ENCODE measurements around the gene GFOD1. TPM values are rescaled to one million over a fixed set of nuclear protein-coding genes. Genes with fewer than 3 reads are reported as not detected.

Gene GFOD1
- total RNA-seq, 1 experiment from 2014 or later, result 0.62 TPM

DNA sequence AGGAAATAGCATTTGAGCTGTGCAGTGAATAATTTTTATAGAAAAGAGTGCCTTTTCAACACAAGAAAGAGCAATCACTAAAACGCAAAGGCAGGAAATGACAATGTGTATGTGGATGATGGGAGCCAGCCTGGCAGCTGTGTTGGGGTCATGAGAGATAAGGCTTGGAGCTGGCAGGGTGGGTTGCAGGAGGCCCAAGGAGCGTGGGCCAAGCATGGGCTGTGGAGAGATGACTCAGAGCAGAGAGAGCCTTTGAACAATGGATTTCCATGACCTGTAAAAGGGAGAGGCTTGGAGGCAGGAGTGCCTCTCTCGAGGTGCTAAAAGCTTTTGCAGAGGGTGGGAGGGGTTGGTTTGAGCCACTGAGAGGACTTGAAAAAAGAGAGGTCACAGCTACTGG, 152.4 kb downstream of the GFOD1 start:
- H3K27ac ChIP-seq (ENCODE audit: low read length), result no peak overlapping the region
- DNase-seq (ENCODE audit: low read depth, low spot score) (no peak), ATAC-seq (no peak)
- in situ Hi-C loops (cut with HindIII; ENCODE audit: low pct_unique_long_range_greater_than_20kb, low sequenced_read_pairs) (no loop called here), intact Hi-C loops (cut with micrococcal nuclease; ENCODE audit: unreplicated experiment) (loop anchor here (5.0 to 10.0 kb wide), 3 partner anchors 202 to 420 kb away; partner anchors contain the start of gene SIRT5)
- no peak overlapping the region for H3K4me3 ChIP-seq (ENCODE audit: low read depth in 2 of 2, low read length in 2 of 2)
- peaks cover 5% of the 10 kb centered on the region; the same call in 1 of the 2 replicates for H3K27me3 ChIP-seq (ENCODE audit: control insufficient read depth, insufficient read depth, low read length)
- H3K9me3 ChIP-seq (ENCODE audit: control insufficient read depth, insufficient read depth, low read depth, low read length), result no peaks in the 10 kb centered on the region
- H3K4me1 ChIP-seq (ENCODE audit: control insufficient read depth, insufficient read depth, low read length), result no peaks in the 10 kb centered on the region
- ChIA-PET POLR2A (interaction anchor here (0.6 kb wide), 1 partner anchor 247 kb away, joined by 10 read pairs; no protein-coding TSS in a partner anchor), CTCF (interaction anchor here (0.6 to 1.0 kb wide), 3 partner anchors 66 to 290 kb away, joined by 3 to 5 read pairs (median 4); partner anchors contain the start of gene SIRT5)
- no TSS peak for BruUV-seq (replicated peaks)
- no peak for TF ChIP-seq SIN3A (IDR thresholded peaks at IDR 0.05; ENCODE audit: borderline replicate concordance, insufficient read depth, low read depth, low read length)
- no peak for TF ChIP-seq POLR2AphosphoS5 (IDR thresholded peaks at IDR 0.05; ENCODE audit: low read depth, low read length)
- H3K36me3 ChIP-seq (ENCODE audit: control insufficient read depth, insufficient read depth, low read length), result no peaks in the 10 kb centered on the region

DNA sequence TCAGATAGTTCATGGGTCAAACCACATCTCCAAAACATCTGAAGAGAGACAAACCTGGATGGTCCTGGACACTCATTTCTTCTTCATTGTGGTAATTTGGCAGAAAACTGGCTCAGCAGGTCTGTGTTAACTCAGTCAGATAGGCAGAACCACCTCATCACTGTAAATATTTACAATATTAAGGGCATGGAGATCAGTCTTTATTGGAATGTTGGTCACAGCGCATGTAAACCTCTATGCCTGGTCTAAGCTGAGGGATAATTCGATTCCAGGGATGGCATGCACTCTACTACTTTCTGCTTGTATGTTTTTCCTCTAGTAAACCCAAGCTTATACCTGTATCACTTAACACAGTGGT, 155.1 kb downstream of the GFOD1 start:
- intact Hi-C loops (cut with micrococcal nuclease; ENCODE audit: unreplicated experiment) (loop anchor here (10.0 kb wide), 2 partner anchors 242 to 418 kb away; partner anchors contain the start of gene SIRT5), in situ Hi-C loops (cut with HindIII; ENCODE audit: low pct_unique_long_range_greater_than_20kb, low sequenced_read_pairs) (no loop called here)
- no peak for DNase-seq (ENCODE audit: low read depth, low spot score)
- no peak overlapping the region for H3K4me3 ChIP-seq (ENCODE audit: low read depth in 2 of 2, low read length in 2 of 2)
- no peak for ATAC-seq
- no TSS peak for BruUV-seq (replicated peaks)
- H3K9me3 ChIP-seq (ENCODE audit: control insufficient read depth, insufficient read depth, low read depth, low read length), result no peaks in the 10 kb centered on the region
- no peak overlapping the region for H3K27ac ChIP-seq (ENCODE audit: low read length)
- H3K27me3 ChIP-seq (ENCODE audit: control insufficient read depth, insufficient read depth, low read length), result 0 out of 2 replicates have a peak, but pooled peaks cover 3% of the 10 kb centered on the region
- TF ChIP-seq TCF7L2 (IDR thresholded peaks at IDR 0.05; ENCODE audit: low read depth, low read length), result no peak
- TF ChIP-seq POLR2AphosphoS5 (IDR thresholded peaks at IDR 0.05; ENCODE audit: low read depth, low read length), result no peak
- TF ChIP-seq, protein P1, sequence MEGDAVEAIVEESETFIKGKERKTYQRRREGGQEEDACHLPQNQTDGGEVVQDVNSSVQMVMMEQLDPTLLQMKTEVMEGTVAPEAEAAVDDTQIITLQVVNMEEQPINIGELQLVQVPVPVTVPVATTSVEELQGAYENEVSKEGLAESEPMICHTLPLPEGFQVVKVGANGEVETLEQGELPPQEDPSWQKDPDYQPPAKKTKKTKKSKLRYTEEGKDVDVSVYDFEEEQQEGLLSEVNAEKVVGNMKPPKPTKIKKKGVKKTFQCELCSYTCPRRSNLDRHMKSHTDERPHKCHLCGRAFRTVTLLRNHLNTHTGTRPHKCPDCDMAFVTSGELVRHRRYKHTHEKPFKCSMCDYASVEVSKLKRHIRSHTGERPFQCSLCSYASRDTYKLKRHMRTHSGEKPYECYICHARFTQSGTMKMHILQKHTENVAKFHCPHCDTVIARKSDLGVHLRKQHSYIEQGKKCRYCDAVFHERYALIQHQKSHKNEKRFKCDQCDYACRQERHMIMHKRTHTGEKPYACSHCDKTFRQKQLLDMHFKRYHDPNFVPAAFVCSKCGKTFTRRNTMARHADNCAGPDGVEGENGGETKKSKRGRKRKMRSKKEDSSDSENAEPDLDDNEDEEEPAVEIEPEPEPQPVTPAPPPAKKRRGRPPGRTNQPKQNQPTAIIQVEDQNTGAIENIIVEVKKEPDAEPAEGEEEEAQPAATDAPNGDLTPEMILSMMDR (IDR thresholded peaks at IDR 0.05), result no peak
- TF ChIP-seq, protein P2, sequence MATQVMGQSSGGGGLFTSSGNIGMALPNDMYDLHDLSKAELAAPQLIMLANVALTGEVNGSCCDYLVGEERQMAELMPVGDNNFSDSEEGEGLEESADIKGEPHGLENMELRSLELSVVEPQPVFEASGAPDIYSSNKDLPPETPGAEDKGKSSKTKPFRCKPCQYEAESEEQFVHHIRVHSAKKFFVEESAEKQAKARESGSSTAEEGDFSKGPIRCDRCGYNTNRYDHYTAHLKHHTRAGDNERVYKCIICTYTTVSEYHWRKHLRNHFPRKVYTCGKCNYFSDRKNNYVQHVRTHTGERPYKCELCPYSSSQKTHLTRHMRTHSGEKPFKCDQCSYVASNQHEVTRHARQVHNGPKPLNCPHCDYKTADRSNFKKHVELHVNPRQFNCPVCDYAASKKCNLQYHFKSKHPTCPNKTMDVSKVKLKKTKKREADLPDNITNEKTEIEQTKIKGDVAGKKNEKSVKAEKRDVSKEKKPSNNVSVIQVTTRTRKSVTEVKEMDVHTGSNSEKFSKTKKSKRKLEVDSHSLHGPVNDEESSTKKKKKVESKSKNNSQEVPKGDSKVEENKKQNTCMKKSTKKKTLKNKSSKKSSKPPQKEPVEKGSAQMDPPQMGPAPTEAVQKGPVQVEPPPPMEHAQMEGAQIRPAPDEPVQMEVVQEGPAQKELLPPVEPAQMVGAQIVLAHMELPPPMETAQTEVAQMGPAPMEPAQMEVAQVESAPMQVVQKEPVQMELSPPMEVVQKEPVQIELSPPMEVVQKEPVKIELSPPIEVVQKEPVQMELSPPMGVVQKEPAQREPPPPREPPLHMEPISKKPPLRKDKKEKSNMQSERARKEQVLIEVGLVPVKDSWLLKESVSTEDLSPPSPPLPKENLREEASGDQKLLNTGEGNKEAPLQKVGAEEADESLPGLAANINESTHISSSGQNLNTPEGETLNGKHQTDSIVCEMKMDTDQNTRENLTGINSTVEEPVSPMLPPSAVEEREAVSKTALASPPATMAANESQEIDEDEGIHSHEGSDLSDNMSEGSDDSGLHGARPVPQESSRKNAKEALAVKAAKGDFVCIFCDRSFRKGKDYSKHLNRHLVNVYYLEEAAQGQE (IDR thresholded peaks at IDR 0.05; ENCODE audit: insufficient read depth in 1 of 2, low read depth in 2 of 2, low read length in 1 of 2), result no peak
- no peak for TF ChIP-seq SIN3A (IDR thresholded peaks at IDR 0.05; ENCODE audit: borderline replicate concordance, insufficient read depth, low read depth, low read length)
- H3K36me3 ChIP-seq (ENCODE audit: control insufficient read depth, insufficient read depth, low read length), result peaks cover 3% of the 10 kb centered on the region; the same call in 1 of the 2 replicates
- POLR2A ChIA-PET, result no interaction called here
- CTCF ChIA-PET, result interaction anchor here (0.6 to 0.8 kb wide), 2 partner anchors 155 to 446 kb away, joined by 3 read pairs; no protein-coding TSS in a partner anchor
- peaks cover 6% of the 10 kb centered on the region; the same call in 1 of the 2 replicates for H3K4me1 ChIP-seq (ENCODE audit: control insufficient read depth, insufficient read depth, low read length)

Measured in Panc1 (cell line).